GM21529 (cell line): ENCODE data around the gene ADA.
"Not testable (repeated sequence)": the region's sequence is repeated elsewhere in the genome, so short reads cannot be mapped to it uniquely, and the experiment has no call there.

Experiments
- ATAC-seq: cut with Tn5 transposase; IDR thresholded peaks from one replicate; pipeline ENCODE4 v1.9.1; 2021; ENCODE audit not compliant: unreplicated experiment

Gene ADA

GRCh38 chr20:44678990-44679611 is 27.6 kb upstream of the ADA start:
- ATAC-seq, result no peak

- ATAC-seq, result no peak
These were observed 26.7 kb upstream of the ADA start for GRCh38 chr20:44678242-44678641.

GRCh38 chr20:44672318-44672902 is 20.9 kb upstream of the ADA start:
- ATAC-seq, result not testable (repeated sequence)

- peak; percentile 47 for ATAC-seq
These were observed 20.0 kb upstream of the ADA start for GRCh38 chr20:44671541-44671940.

- ATAC-seq, result not testable (repeated sequence)
These were observed 19.4 kb upstream of the ADA start for GRCh38 chr20:44670851-44671250.

- no peak for ATAC-seq
These were observed 14.6 kb upstream of the ADA start for GRCh38 chr20:44666066-44666465.

GRCh38 chr20:44664131-44664530 is 12.6 kb upstream of the ADA start:
- ATAC-seq, result no peak

GRCh38 chr20:44662261-44662660 is 10.8 kb upstream of the ADA start:
- no peak for ATAC-seq

GRCh38 chr20:44660581-44660980 is 9.1 kb upstream of the ADA start:
- no peak for ATAC-seq

GRCh38 chr20:44659931-44660330 is 8.4 kb upstream of the ADA start:
- no peak for ATAC-seq

GRCh38 chr20:44658810-44659209 is 7.3 kb upstream of the ADA start:
- ATAC-seq, result no peak

- ATAC-seq, result no peak
These were observed 6.4 kb upstream of the ADA start for GRCh38 chr20:44657875-44658274.

- ATAC-seq, result no peak
These were observed 4.9 kb upstream of the ADA start for GRCh38 chr20:44656448-44656847.

GRCh38 chr20:44654210-44654609 is 2.7 kb upstream of the ADA start:
- not testable (repeated sequence) for ATAC-seq

- ATAC-seq, result no peak
These were observed 2.0 kb upstream of the ADA start for GRCh38 chr20:44653546-44653945.

GRCh38 chr20:44651434-44651683 is 140 bp downstream of the ADA start:
- ATAC-seq, result no peak

- no peak for ATAC-seq
These were observed 597 bp downstream of the ADA start for GRCh38 chr20:44650771-44651433.

GRCh38 chr20:44649976-44650375 is 1.5 kb downstream of the ADA start:
- no peak for ATAC-seq

GRCh38 chr20:44649126-44649525 is 2.4 kb downstream of the ADA start:
- ATAC-seq, result no peak

- no peak for ATAC-seq
These were observed 2.9 kb downstream of the ADA start for GRCh38 chr20:44648579-44648978.

- ATAC-seq, result no peak
These were observed 3.4 kb downstream of the ADA start for GRCh38 chr20:44648068-44648467.

GRCh38 chr20:44646641-44647274 is 4.7 kb downstream of the ADA start:
- ATAC-seq, result peak; percentile 44
